ENCODE data around the gene ATP1A1. TPM values are rescaled to one million over a fixed set of nuclear protein-coding genes. Genes with fewer than 3 reads are reported as not detected.

ATP1A1 gene
- total RNA-seq, 5 donors from 2014 or later (not counting 1 experiment from before 2014, with no cell fraction given), result 230 to 292 (median 266) TPM

GRCh38 chr1:116389686-116390085 lies 16.6 kb downstream of the ATP1A1 start:
- no peaks in the 10 kb centered on the region for H3K27me3 Mint-ChIP-seq
- Histone ChIP-seq H3K36me3 (ENCODE audit: control insufficient read depth in 2 of 2, extremely low read depth in 1 of 2, insufficient read depth in 1 of 2, low read length in 1 of 2) (peaks cover 32 to 96% of the 10 kb centered on the region in 2 donors), H3K27ac (ENCODE audit: low read length) (peak overlapping the region; percentile 43), H3K27me3 (replicated peaks in 1 of 2; ENCODE audit: control insufficient read depth in 2 of 2, extremely low read depth in 1 of 2, insufficient read depth in 2 of 2, low read length in 1 of 2) (no peaks in the 10 kb centered on the region), H3K4me1 (ENCODE audit: control insufficient read depth in 1 of 2, extremely low read depth in 1 of 2, insufficient read depth in 2 of 2, low read length in 2 of 2) (peaks cover 15 to 25% of the 10 kb centered on the region in 2 experiments), H3K9me3 (no peaks in the 10 kb centered on the region), H3K4me3 (ENCODE audit: control insufficient read depth in 1 of 2, extremely low read depth in 1 of 2, low read length in 1 of 2) (no peak overlapping the region)
- POLR2A ChIA-PET, result interaction anchor here in 1 of 2 donors (0.6 to 1.4 kb wide), 5 partner anchors 7 to 23 kb away, joined by 3 to 7 read pairs (median 6); no protein-coding TSS in a partner anchor
- DNase-seq, result peak in 1 of 35 experiments; percentile 27
- peak overlapping the region in 1 of 3 donors; percentile 25 for H3K4me3 Mint-ChIP-seq
- H3K9me3 Mint-ChIP-seq, result no peaks in the 10 kb centered on the region
- WGBS (ENCODE audit: insufficient coverage), result 100% methylated on average over 1 of the region's 6 CpGs
- peaks cover 52 to 73% (median 71%) of the 10 kb centered on the region in 3 donors for H3K4me1 Mint-ChIP-seq
- peak overlapping the region; percentile 79 to 85 for H3K27ac Mint-ChIP-seq
- ATAC-seq (replicated peaks in 1 of 4), result peak in 1 of 4 experiments; percentile 14
- CTCF ChIA-PET, result interaction anchor here (0.5 to 1.4 kb wide), 6 partner anchors 12 to 493 kb away, joined by 3 to 5 read pairs (median 3); no protein-coding TSS in a partner anchor
- H3K36me3 Mint-ChIP-seq, result peaks cover 75% of the 10 kb centered on the region

DNA sequence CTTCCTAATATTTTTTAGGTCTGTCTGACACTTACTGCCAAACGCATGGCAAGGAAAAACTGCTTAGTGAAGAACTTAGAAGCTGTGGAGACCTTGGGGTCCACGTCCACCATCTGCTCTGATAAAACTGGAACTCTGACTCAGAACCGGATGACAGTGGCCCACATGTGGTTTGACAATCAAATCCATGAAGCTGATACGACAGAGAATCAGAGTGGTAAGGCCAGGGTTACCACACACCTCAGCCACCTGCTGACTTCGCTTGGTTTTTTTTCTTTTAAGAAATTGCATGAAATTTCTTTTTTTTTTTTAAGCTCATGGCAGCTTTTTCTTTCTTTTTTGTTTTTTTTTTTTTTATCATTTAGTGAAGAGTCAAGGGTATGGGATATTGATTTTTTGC lies 17.2 kb downstream of the ATP1A1 start:
- ChIA-PET CTCF (interaction anchor here (0.5 to 1.4 kb wide), 15 partner anchors 8 to 492 kb away, joined by 3 to 7 read pairs (median 3); no protein-coding TSS in a partner anchor), POLR2A (interaction anchor here (0.6 to 1.5 kb wide), 9 partner anchors 8 to 95 kb away, joined by 3 to 7 read pairs (median 3); partner anchors contain the start of gene ATP1A1 (in 1 of the 2))
- H3K36me3 Mint-ChIP-seq, result peaks cover 73% of the 10 kb centered on the region
- H3K27ac ChIP-seq (ENCODE audit: low read length), result peak overlapping the region; percentile 43
- H3K4me3 Mint-ChIP-seq, result no peak overlapping the region
- no peaks in the 10 kb centered on the region for H3K27me3 Mint-ChIP-seq
- peaks cover 15 to 25% of the 10 kb centered on the region in 2 experiments for H3K4me1 ChIP-seq (ENCODE audit: control insufficient read depth in 1 of 2, extremely low read depth in 1 of 2, insufficient read depth in 2 of 2, low read length in 2 of 2)
- 8% methylated on average over 4 of the region's 5 CpGs for WGBS (ENCODE audit: insufficient coverage)
- H3K36me3 ChIP-seq (ENCODE audit: control insufficient read depth in 2 of 2, extremely low read depth in 1 of 2, insufficient read depth in 1 of 2, low read length in 1 of 2), result peaks cover 32 to 96% of the 10 kb centered on the region in 2 donors
- peak overlapping the region; percentile 79 to 85 for H3K27ac Mint-ChIP-seq
- ATAC-seq (replicated peaks in 1 of 4) (peak; percentile 68 to 94 (median 74)), DNase-seq (peak in 28 of 35 experiments; percentile 11 to 72 (median 27))
- H3K9me3 ChIP-seq, result no peaks in the 10 kb centered on the region
- H3K27me3 ChIP-seq (replicated peaks in 1 of 2; ENCODE audit: control insufficient read depth in 2 of 2, extremely low read depth in 1 of 2, insufficient read depth in 2 of 2, low read length in 1 of 2), result no peaks in the 10 kb centered on the region
- H3K4me3 ChIP-seq (ENCODE audit: control insufficient read depth in 1 of 2, extremely low read depth in 1 of 2, low read length in 1 of 2), result no peak overlapping the region
- peaks cover 49 to 70% (median 67%) of the 10 kb centered on the region in 3 donors for H3K4me1 Mint-ChIP-seq
- H3K9me3 Mint-ChIP-seq, result no peaks in the 10 kb centered on the region

DNA sequence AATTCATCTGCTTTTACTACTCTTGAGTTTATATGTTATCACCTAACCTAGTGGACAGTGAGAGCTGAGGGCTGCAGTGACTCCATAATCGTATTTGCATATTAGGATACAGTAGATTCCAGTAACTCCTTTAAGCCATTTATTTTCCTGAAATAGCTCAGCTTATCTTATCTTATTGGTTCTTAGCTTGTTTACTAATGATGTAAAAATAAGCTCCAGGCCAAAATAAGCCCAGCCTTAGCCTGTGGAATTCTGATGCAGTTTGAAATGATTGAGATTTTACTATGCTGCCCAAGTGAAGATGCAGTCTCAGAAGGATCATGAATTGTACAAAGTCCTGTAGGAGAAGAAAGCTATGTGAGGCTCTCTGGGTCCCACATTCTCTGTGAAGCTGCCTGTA lies 18.1 kb downstream of the ATP1A1 start:
- Mint-ChIP-seq H3K9me3 (no peaks in the 10 kb centered on the region), H3K4me1 (peaks cover 49 to 67% (median 61%) of the 10 kb centered on the region in 3 donors), H3K27me3 (no peaks in the 10 kb centered on the region), H3K4me3 (no peak overlapping the region), H3K27ac (peak overlapping the region; percentile 61 to 79), H3K36me3 (peaks cover 74% of the 10 kb centered on the region)
- ChIA-PET CTCF (interaction anchor here (0.6 to 1.4 kb wide), 4 partner anchors 9 to 347 kb away, joined by 3 to 5 read pairs (median 4); no protein-coding TSS in a partner anchor), POLR2A (interaction anchor here (0.6 to 1.5 kb wide), 5 partner anchors 9 to 127 kb away, joined by 3 to 7 read pairs (median 3); no protein-coding TSS in a partner anchor)
- Histone ChIP-seq H3K4me3 (ENCODE audit: control insufficient read depth in 1 of 2, extremely low read depth in 1 of 2, low read length in 1 of 2) (no peak overlapping the region), H3K27ac (ENCODE audit: low read length) (peak overlapping the region; percentile 43), H3K9me3 (no peaks in the 10 kb centered on the region), H3K36me3 (ENCODE audit: control insufficient read depth in 2 of 2, extremely low read depth in 1 of 2, insufficient read depth in 1 of 2, low read length in 1 of 2) (peaks cover 32 to 97% of the 10 kb centered on the region in 2 donors), H3K27me3 (replicated peaks in 1 of 2; ENCODE audit: control insufficient read depth in 2 of 2, extremely low read depth in 1 of 2, insufficient read depth in 2 of 2, low read length in 1 of 2) (no peaks in the 10 kb centered on the region), H3K4me1 (ENCODE audit: control insufficient read depth in 1 of 2, extremely low read depth in 1 of 2, insufficient read depth in 2 of 2, low read length in 2 of 2) (peaks cover 13 to 25% of the 10 kb centered on the region in 2 experiments)
- DNase-seq, result no peak
- ATAC-seq (replicated peaks in 1 of 4), result no peak
- no CpG with 5 or more reads among the region's 1 CpG for WGBS (ENCODE audit: insufficient coverage)

GRCh38 chr1:116392717-116393404 lies 19.8 kb downstream of the ATP1A1 start:
- Histone ChIP-seq H3K4me3 (ENCODE audit: control insufficient read depth in 1 of 2, extremely low read depth in 1 of 2, low read length in 1 of 2) (no peak overlapping the region), H3K36me3 (ENCODE audit: control insufficient read depth in 2 of 2, extremely low read depth in 1 of 2, insufficient read depth in 1 of 2, low read length in 1 of 2) (peaks cover 27 to 97% of the 10 kb centered on the region in 2 donors), H3K9me3 (no peaks in the 10 kb centered on the region), H3K27ac (ENCODE audit: low read length) (no peak overlapping the region), H3K4me1 (ENCODE audit: control insufficient read depth in 1 of 2, extremely low read depth in 1 of 2, insufficient read depth in 2 of 2, low read length in 2 of 2) (peaks cover 6 to 23% of the 10 kb centered on the region in 2 experiments), H3K27me3 (replicated peaks in 1 of 2; ENCODE audit: control insufficient read depth in 2 of 2, extremely low read depth in 1 of 2, insufficient read depth in 2 of 2, low read length in 1 of 2) (no peaks in the 10 kb centered on the region)
- Mint-ChIP-seq H3K4me1 (peaks cover 43 to 52% (median 47%) of the 10 kb centered on the region in 3 donors), H3K27me3 (no peaks in the 10 kb centered on the region), H3K27ac (peak overlapping the region; percentile 46 to 65), H3K4me3 (no peak overlapping the region), H3K9me3 (no peaks in the 10 kb centered on the region), H3K36me3 (peaks cover 79% of the 10 kb centered on the region)
- POLR2A ChIA-PET, result interaction anchor here (0.5 to 0.7 kb wide), 4 partner anchors 9 to 49 kb away, joined by 3 to 4 read pairs (median 3); no protein-coding TSS in a partner anchor
- no peak for DNase-seq
- ATAC-seq (replicated peaks in 1 of 4), result no peak
- CTCF ChIA-PET, result interaction anchor here in 1 of 2 donors (0.6 kb wide), 1 partner anchor 25 kb away, joined by 5 read pairs; no protein-coding TSS in a partner anchor
- no CpG with 5 or more reads among the region's 10 CpGs for WGBS (ENCODE audit: insufficient coverage)

DNA sequence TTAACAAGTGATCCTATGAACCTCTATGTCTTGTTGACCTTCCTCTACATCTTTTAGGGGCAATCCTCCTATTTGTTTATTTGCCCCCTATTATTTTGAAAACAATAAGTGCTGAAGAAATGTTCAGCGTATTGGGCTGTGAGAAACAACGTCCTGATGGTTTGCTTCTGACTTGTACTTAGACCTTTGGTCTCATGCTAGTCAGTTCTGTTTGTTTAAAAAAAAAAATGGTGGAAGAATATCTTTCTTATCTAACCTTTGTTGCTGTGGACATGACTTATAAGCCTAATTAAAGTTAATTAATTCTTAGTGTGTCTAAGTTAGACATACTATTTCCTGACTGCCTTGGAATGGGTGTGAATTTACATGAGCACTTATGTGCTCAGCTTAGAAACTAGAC lies 20.7 kb downstream of the ATP1A1 start:
- DNase-seq (no peak), ATAC-seq (replicated peaks in 1 of 4) (no peak)
- CTCF ChIA-PET, result interaction anchor here in 1 of 2 donors (0.6 kb wide), 1 partner anchor 254 kb away, joined by 4 read pairs; no protein-coding TSS in a partner anchor
- no peaks in the 10 kb centered on the region for H3K27me3 ChIP-seq (replicated peaks in 1 of 2; ENCODE audit: control insufficient read depth in 2 of 2, extremely low read depth in 1 of 2, insufficient read depth in 2 of 2, low read length in 1 of 2)
- Mint-ChIP-seq H3K4me1 (peaks cover 35 to 42% (median 37%) of the 10 kb centered on the region in 3 donors), H3K36me3 (peaks cover 80% of the 10 kb centered on the region), H3K27me3 (no peaks in the 10 kb centered on the region), H3K27ac (peak overlapping the region; percentile 39 to 52), H3K4me3 (no peak overlapping the region), H3K9me3 (no peaks in the 10 kb centered on the region)
- no CpG with 5 or more reads among the region's 2 CpGs for WGBS (ENCODE audit: insufficient coverage)
- no peak overlapping the region for H3K27ac ChIP-seq (ENCODE audit: low read length)
- H3K4me3 ChIP-seq (ENCODE audit: control insufficient read depth in 1 of 2, extremely low read depth in 1 of 2, low read length in 1 of 2), result no peak overlapping the region
- POLR2A ChIA-PET, result interaction anchor here in 1 of 2 donors (0.6 to 0.7 kb wide), 2 partner anchors 8 to 50 kb away, joined by 3 to 4 read pairs; no protein-coding TSS in a partner anchor
- H3K36me3 ChIP-seq (ENCODE audit: control insufficient read depth in 2 of 2, extremely low read depth in 1 of 2, insufficient read depth in 1 of 2, low read length in 1 of 2), result peaks cover 26 to 97% of the 10 kb centered on the region in 2 donors
- H3K9me3 ChIP-seq, result no peaks in the 10 kb centered on the region
- peaks cover 2 to 20% of the 10 kb centered on the region in 2 experiments for H3K4me1 ChIP-seq (ENCODE audit: control insufficient read depth in 1 of 2, extremely low read depth in 1 of 2, insufficient read depth in 2 of 2, low read length in 2 of 2)

- ChIA-PET POLR2A (no interaction called here), CTCF (interaction anchor here in 1 of 2 donors (0.6 kb wide), 1 partner anchor 173 kb away, joined by 7 read pairs; no protein-coding TSS in a partner anchor)
- Histone ChIP-seq H3K27me3 (replicated peaks in 1 of 2; ENCODE audit: control insufficient read depth in 2 of 2, extremely low read depth in 1 of 2, insufficient read depth in 2 of 2, low read length in 1 of 2) (no peaks in the 10 kb centered on the region), H3K36me3 (ENCODE audit: control insufficient read depth in 2 of 2, extremely low read depth in 1 of 2, insufficient read depth in 1 of 2, low read length in 1 of 2) (peaks cover 21 to 97% of the 10 kb centered on the region in 2 donors), H3K4me1 (ENCODE audit: control insufficient read depth in 1 of 2, extremely low read depth in 1 of 2, insufficient read depth in 2 of 2, low read length in 2 of 2) (peaks cover 2 to 15% of the 10 kb centered on the region in 2 experiments), H3K9me3 (no peaks in the 10 kb centered on the region), H3K27ac (ENCODE audit: low read length) (no peak overlapping the region), H3K4me3 (ENCODE audit: control insufficient read depth in 1 of 2, extremely low read depth in 1 of 2, low read length in 1 of 2) (no peak overlapping the region)
- ATAC-seq (replicated peaks in 1 of 4) (no peak), DNase-seq (no peak)
- WGBS (ENCODE audit: insufficient coverage), result no CpG with 5 or more reads among the region's 4 CpGs
- H3K27ac Mint-ChIP-seq, result peak overlapping the region in 1 of 2 donors; percentile 39
- no peaks in the 10 kb centered on the region for H3K9me3 Mint-ChIP-seq
- peaks cover 80% of the 10 kb centered on the region for H3K36me3 Mint-ChIP-seq
- peaks cover 30 to 40% (median 32%) of the 10 kb centered on the region in 3 donors for H3K4me1 Mint-ChIP-seq
- no peak overlapping the region for H3K4me3 Mint-ChIP-seq
- H3K27me3 Mint-ChIP-seq, result no peaks in the 10 kb centered on the region
Observed at GRCh38 chr1:116394270-116394669, 21.2 kb downstream of the ATP1A1 start.

Data from T-cell (primary cell).